SIG-M5 treated with dmso at 0.1 percent for 504 hours (cell line): ENCODE measurements around the gene SULT1A2.
"Not testable (repeated sequence)": the region's sequence is repeated elsewhere in the genome, so short reads cannot be mapped to it uniquely, and the experiment has no call there.

Experiments used
- DNase-seq: peaks from one replicate; lab custom pipeline; 2025; ENCODE audit not compliant: unreplicated experiment; lab: John Stamatoyannopoulos, UW

Gene SULT1A2

DNA sequence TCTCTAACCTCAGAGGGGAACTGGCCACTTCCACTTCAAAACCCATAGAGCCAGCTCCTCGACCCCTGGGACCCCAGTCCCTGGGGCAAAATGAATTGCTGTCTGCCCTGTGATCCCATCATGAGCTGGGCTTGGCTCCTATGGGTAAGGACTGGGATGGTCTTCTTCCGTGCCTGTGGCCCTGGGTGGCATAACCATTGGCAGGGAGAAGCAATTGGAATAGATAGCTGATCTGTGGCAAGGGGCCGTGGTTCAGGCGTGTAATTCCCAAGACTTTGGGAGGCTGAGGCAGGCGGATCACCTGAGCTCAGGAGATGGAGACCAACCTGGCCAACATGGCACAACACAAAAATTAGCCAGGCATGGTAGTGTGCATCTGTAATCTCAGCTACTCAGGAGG, 4.3 kb downstream of the SULT1A2 start:
- DNase-seq = no peak

DNA sequence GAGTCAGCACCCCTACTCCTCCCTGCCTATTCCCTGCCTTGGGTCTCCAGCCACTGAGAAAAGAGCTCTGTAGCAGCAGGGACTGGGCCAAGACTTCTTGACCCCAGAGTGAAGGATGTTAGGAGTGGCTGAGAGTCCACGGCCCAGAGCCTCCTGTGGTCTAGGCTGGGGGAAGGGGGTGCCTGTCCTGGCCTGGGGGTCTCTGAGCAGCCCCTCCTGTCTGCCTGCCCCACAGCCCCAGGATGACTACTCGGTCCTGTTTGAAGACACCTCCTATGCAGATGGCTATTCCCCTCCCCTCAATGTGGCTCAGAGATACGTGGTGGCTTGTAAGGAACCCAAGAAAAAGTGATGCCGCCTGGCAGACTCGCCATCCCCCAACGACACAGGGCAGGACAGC, 5.5 kb downstream of the SULT1A2 start:
- DNase-seq = no peak

DNA sequence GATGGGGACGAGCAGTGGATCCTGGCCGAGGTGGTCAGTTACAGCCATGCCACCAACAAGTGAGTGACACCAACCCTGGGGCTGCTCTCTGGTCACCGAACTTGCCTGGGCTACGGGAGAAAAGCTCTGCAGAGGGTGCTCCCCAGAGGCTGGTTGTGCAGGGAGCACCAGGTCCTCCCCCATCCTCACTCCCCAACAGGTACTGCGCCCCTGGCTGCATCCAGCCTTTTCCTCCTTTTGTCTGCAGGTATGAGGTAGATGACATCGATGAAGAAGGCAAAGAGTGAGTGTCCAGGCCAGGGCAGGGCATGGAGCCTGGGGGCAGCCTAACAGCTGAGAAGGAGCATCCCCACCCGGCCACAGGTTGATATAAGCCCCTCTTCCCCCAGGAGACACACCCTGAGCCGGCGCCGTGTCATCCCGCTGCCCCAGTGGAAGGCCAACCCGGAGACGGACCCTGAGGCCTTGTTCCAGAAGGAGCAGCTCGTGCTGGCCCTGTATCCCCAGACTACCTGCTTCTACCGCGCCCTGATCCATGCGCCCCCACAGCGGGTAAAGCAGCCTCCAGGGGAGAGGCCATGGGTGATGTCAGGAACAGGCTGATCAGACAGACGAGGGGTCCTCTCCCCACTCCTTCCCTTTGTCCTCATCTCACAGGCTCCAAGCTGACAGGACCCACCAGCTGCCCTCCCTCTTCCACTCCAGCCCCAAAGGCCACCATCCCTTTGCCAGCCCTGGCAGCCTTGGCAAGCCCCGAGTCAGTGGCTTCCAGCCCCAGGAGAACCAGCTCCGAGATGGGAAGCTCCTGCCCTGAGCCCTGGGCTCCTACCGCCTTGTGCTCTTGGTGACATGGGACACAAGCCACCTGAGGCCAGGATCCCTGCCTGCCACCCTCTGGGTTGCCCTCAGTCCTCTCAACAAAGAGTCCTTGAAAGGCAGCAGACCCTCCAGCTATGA, 6.2 kb downstream of the SULT1A2 start:
- DNase-seq = no peak

- DNase-seq = no peak
These were observed 6.9 kb downstream of the SULT1A2 start for GRCh38 chr16:28589930-28590329.

DNA sequence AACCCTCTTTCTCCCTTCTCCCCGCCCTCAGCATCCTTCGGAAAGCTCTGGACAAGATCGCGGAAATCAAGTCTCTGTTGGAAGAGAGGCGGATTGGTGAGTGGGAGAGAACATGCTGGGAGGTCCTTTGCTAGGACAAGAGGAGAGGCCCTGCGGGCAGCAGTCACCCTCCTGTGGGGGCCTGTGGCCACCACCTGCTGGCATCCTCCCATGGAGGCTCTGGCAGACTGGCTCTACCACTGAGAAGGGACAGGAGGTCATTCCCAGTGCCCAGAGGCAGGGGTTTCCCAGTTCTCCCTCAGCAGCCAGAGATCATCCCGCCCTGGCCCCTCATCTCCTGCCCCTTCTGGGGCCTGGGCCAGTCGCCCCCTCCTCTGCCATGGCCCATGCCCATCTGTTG, 7.8 kb downstream of the SULT1A2 start:
- no peak for DNase-seq

GRCh38 chr16:28587386-28587785, 9.5 kb downstream of the SULT1A2 start:
- DNase-seq = no peak

DNA sequence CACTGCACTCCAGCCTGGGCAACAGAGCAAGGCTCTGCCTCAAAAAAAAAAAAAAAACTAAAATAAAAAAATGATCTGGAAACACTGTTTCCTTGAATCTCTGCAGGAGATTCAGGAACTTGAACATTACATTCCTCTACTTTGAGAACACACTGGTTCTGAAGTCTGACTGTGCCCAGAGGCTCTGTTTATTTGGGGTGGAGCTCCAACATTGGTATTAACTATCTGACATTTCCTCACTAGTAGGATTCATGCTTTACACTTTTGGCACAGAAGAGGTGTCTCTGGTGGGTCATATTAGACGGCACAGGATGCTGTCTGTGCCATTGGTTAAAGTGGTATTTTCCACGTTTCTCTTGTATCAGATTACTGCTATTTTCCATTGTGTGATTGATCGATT, 10.4 kb downstream of the SULT1A2 start:
- DNase-seq = no peak

DNA sequence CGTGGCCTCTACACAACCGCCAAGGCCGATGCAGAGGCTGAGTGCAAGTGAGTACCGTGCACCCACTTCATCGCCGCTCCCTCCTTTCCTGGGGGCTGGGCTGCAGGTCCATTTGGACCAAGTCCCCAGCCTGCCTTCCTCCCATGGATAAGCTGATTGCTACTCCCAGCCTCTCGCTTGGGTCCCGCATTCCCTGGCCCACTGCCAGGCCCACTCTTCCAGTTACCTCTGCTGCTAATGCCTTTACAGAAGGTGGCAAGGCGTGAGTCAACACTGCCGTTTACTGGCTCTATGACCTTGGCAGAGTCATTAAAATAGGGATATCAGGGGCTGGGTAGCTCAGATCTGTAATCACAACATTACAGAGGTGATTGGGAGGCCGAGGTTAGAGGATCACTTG, 11.2 kb downstream of the SULT1A2 start:
- no peak for DNase-seq

DNA sequence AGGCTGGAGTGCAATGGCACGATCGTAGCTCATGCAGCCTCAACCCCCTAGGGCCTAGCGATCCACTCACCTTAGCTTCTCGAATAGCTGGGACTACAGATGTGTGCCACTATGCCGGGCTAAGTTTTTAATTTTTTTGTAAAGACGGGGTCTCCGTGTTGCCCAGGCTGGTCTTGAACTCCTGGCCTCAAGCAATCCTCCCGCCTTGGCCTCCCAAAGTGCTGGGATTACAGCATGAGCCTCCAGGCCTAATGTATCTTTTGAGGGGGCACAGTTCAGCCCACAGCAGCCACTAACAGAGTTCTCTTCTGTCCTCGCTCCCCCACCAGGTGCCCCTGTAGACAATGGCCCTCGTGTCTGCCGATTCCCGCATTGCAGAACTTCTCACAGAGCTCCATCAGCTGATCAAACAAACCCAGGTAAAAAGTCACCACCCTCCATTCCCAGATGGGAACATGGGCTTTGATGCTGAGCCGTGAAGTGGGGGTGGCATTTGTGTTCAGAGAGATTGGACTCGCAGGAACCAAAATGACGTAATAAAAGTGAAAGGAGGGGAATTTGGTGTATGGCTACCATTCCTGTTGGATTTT, 16.0 kb downstream of the SULT1A2 start:
- no peak for DNase-seq

- no peak for DNase-seq
These were observed 21.3 kb downstream of the SULT1A2 start for GRCh38 chr16:28575446-28576109.

DNA sequence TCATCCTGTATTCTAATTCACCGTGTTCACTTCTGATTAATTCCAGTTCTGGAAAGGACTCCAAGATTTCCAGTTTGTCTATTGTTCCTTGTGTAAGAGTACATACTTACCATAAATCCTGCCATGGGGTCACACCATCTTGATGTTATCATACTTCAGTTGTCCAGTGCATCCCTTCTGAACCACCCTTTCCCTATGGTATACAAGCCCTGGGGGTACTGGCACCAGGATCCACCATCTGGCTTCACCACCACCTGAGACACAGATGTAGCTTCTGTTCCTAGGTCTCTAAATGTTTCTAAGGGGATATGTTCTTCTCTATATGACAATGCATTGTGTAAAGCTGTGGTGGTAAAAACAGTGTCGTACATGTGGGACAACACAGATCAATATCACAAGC, 21.9 kb downstream of the SULT1A2 start:
- no peak for DNase-seq

DNA sequence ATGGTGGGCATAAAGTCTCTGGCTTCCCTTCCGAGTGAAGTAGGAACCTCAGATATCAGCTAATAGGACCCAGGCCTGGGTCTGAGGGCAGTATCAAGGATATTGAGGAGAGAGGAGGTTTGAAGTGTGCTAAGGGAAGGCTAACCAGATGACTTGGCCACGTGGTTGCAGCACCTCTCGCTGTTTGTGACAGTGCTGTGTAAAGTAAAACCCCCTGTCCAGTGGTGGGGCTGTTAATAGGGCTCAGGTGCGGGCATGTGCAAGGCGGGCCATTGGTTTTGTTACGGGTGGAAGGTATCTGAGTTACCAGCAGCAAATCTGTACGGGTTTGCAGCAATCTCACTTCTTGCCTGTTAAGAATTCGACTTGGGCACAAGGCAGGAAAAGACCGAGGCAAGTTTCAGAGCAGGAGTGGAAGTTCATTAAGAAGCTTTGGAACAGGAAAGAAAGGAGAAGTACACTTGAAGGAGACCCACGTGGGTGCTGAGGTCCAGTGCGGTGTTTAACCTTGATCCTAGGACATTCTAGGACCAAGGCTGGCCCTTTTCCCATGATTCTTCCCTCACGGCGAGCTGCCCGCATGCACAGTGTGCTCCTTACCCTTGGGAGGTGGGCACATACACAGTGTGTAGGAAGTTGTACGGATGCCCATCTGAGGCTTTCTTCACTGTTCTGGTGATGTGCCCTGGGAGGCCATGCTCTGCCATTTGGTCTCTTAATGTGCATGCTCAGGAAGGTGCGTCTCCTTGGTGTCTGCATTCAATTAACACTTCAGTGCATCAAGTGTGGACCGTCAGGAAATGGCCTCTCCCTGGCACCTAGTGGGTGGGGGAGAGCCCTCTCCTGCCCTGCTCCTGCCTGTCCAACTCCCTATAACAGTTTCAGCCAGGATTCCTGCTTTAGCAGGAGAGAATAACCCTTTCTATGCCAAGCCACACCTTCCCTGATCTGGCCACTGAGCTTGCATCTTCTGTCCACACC, 22.8 kb downstream of the SULT1A2 start:
- DNase-seq = no peak

DNA sequence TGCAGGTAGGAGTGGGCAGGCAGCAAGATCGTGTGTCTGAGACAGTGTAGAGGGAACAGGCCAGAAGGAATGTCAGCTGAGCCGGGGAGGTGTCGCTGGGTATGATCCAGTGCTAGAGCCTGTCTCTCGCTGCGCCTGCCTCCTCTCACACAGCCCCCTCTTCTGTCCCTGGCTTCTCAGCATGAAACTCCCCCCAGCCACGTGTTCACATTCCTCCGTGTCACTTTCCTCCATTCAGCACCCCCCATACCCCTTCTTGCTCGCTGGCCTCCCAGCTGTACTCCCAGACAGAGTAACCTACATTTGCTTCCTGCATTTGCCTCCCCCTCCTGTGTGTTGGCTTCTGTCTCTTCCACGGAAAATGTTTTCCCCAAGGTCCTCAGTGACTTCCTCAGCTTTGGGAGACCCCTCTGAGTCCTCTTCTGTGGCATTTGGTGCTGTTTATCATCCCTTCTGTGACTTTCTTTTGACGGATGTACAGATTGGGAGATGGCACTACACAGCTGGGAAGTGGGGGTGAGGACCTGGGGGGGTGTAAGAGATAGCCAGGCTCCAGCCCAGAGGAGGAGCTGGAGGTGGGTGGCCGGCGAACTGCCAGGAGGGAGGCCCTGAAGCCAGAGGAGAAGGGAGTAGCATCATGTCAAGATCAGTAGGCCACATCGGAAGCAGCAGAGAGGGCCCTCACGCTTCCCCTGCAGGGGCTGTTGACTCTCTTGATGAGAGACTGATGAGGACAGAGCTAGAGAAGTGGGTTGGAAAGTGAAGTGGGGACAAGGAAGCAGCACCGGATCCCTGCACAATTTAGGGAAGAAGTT, 23.9 kb downstream of the SULT1A2 start:
- no peak for DNase-seq

DNA sequence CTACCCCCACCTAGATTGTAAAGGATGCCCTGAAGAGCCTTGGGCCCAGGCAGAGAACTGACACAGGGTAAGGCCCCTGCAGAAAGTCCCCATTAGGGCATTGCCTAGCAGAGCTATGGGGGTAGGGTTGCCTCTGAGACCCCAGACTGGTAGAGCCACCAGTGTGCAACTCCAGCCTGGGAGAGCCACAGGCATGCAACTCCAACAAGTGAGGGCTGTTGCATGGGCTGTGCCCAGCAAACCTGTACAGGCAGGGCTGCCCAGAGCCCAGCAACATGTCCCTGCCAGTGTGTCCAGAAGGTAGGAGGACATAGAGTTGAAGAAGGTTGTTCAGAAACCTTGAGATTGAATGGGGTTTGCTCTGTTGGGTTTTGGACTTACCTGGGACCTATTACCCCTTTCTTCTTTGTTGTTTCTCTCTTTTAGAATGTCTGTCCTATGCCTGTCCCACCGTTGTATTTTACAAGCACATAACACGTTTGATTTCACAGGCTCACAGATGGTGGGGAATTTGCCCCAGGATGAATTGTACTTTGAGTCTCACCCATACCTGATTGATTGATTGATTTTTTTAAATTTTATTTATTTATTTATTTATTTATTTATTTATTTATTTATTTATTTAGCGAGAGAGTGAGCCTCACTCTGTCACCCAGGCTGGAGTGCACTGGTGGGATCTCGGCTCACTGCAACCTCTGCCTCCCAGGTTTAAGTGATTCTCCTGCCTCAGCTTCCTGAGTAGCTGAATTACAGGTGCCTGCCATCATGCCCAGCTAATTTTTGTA, 26.7 kb downstream of the SULT1A2 start:
- DNase-seq = no peak

DNA sequence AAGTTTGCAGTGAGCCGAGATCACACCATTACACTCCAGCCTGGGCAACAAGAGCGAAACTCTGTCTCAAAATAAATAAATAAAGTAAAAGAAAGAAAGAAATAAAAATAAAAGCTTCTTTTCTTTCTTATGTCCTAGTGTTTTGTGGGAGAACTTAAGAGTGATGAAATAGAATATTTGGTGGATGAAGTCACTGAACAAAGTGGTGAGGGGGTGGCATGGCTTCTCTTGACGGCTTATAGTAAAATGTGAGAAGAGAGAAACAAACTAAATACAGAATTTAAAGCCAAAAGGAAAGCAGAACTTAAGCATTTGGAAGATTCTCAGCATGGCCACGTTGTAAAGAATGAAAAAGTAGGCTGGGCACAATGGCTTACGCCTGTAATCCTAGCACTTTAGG, 27.8 kb downstream of the SULT1A2 start:
- no peak for DNase-seq

- DNase-seq = no peak
These were observed 29.6 kb downstream of the SULT1A2 start for GRCh38 chr16:28567292-28567691.

GRCh38 chr16:28566233-28566925, 30.5 kb downstream of the SULT1A2 start:
- not testable (repeated sequence) for DNase-seq

DNA sequence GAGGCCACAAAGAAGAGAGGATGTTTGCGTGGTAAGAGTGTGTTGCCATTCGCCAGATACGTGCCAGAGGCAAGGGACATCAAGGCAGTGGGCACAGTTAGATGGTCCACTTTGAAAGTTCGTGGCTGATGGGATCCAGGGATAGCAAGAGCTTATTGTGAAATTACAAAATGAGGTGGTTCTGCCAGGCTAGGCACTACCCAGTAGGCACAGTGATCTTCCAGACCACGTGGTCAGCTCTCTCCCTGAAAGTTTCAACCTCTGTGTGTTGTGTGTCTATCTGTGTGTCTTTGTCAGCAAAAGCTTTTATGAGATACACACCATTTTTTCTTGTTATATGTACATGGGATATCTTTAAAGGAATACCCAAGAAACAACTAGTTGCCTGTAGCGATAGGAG, 33.6 kb downstream of the SULT1A2 start:
- DNase-seq = no peak

GRCh38 chr16:28562199-28562598, 34.7 kb downstream of the SULT1A2 start:
- no peak for DNase-seq
